ENCODE data around the gene CUEDC1.

GRCh38 chr17:57939797-57940196 lies 15.4 kb downstream of the CUEDC1 start:
- no peak for TF ChIP-seq CTCF (IDR thresholded peaks at IDR 0.05 in 4 of 5, conservative IDR thresholded peaks at IDR 0.05 in 1 of 5)
- TF ChIP-seq POLR2A (IDR thresholded peaks at IDR 0.05): no peak
